Mesenteric fat pad (tissue), 1 donor: ENCODE data around the gene CITED4. TPM values are rescaled to one million over a fixed set of nuclear protein-coding genes. Genes with fewer than 3 reads are reported as not detected.

ENCODE experiments used
- DNase-seq: peaks from one replicate; pipeline ENCODE4 v3.0.0-alpha.2; 2020; ENCODE audit warnings: low spot score
- total RNA-seq: library from RNA; stranded (reverse); fragmentation: NEBNext Ultra II Directional; extraction: Animal tissue kit (Norgen Biotek cat#: 25700); gene quantifications from one replicate; pipeline ENCODE4 v1.2.1, GENCODE V29; 2021
- donor health status: DM: yes; HTN: yes; CAD: no.

Gene CITED4
- total RNA-seq, 1 donor from 2014 or later = 20.6 TPM

DNA sequence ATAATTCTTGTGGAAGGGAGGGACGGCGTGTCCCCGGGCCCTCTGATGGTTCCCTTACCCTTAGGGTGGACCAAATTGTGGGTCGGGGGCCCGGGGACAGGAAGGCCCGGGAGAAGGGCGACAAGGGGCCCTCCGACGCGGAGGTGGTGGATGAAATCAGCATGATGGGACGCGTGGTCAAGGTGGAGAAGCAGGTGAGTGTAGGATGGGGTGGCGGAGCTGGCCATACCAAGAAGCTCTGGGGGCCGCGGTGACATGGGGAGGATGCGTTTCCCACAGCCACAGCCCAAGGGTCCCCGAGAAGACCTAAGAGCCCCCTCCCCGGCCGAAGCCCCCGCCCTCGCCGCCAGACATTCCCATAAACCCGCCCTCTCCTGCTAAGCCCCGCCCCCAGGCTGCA lies 24.6 kb downstream of the CITED4 start:
- DNase-seq = no peak

DNA sequence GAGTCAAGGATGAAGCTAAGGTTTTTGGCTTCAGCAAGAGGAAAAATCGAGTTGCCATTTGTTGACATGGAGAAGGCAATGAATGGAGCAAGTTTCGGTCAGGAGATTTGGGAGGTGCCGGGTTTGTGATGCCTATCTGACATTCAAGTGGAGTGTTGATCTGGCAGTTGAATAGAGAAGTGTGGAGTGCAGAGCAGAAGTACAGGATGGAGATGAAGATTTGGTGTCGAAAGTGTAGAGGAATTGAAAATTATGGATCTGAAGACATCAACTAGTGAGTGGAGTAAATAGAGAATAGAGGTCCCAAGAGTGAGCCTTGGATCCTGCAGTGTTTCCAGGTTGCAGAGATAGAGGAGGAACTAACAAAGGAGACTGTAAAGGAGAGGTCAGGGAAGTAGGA lies 25.9 kb downstream of the CITED4 start:
- no peak for DNase-seq

DNA sequence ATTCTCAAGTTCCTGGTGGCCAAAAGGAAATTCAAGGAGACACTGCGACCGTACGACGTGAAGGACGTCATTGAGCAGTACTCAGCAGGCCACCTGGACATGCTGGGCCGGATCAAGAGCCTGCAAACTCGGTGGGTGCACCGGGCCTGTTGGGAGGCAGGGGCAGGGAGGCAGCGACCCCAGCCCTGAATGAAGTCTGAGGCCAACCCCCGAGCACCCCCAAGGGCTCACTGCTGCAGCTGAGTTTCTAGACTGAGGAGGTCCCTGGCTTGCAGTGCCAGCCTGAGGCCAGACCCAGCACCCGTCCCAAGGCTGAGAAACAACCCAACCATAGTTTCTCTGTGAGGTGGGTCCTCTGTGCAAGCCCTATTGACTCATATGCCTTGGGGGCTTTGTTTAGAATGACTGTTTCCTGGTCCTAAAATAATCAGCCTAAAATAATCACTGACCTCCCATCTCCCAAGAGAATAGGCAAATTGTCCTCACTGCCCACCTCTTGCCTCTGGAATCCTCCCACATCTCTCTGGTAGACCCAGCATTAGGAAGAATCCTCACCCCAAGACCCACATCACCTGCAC lies 27.1 kb downstream of the CITED4 start:
- DNase-seq = no peak

GRCh38 chr1:40833979-40834378 lies 28.2 kb downstream of the CITED4 start:
- DNase-seq = no peak

DNA sequence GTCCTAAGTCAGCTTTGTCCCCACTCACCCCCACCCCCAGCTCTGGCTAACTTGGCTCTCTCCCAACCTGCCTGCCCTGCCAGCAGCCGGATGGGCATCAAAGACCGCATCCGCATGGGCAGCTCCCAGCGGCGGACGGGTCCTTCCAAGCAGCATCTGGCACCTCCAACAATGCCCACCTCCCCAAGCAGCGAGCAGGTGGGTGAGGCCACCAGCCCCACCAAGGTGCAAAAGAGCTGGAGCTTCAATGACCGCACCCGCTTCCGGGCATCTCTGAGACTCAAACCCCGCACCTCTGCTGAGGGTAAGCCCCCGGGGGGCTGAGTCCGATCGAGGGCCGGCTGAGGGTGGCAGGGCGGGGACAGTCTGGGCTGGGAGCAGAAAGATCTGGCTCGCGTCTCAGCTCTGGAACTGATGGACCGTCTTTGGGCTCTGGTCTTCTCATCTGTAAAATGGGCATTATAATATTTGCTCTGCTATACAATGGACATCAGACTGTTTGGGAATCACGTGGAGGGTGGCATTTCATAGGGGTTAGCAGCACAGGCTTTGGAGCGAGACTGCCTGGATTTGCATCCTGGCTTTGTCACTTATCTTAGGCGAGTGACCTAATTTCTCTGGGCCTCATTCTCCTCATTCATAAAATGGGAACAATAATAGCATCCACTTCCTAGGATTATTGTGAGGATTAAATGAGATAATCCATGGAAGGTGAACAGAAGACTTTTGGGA lies 31.0 kb downstream of the CITED4 start:
- no peak for DNase-seq

- no peak for DNase-seq
Observed at GRCh38 chr1:40830419-40830943, 31.7 kb downstream of the CITED4 start.

GRCh38 chr1:40829631-40830245 lies 32.4 kb downstream of the CITED4 start:
- DNase-seq = no peak

GRCh38 chr1:40825996-40826395 lies 36.2 kb downstream of the CITED4 start:
- DNase-seq = no peak

GRCh38 chr1:40825435-40825788 lies 36.8 kb downstream of the CITED4 start:
- DNase-seq = no peak

- no peak for DNase-seq
Observed at GRCh38 chr1:40824591-40825434, 37.4 kb downstream of the CITED4 start.

DNA sequence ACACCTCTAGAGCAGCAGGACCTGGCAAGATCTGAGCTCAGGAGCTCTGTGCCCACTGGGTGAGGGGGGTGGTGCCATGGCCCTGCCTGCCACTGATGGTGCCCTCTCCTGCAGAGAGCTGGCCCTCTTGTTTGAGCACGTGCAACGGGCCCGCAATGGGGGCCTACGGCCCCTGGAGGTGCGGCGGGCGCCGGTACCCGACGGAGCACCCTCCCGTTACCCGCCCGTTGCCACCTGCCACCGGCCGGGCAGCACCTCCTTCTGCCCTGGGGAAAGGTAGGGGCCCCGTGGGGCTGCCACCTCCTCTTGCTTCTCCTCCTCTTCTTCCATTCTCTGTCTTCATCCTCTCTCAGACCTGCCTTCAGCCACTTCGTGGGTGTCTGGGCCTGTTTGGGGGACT lies 38.2 kb downstream of the CITED4 start:
- DNase-seq = no peak

GRCh38 chr1:40823345-40823744 lies 38.8 kb downstream of the CITED4 start:
- no peak for DNase-seq

DNA sequence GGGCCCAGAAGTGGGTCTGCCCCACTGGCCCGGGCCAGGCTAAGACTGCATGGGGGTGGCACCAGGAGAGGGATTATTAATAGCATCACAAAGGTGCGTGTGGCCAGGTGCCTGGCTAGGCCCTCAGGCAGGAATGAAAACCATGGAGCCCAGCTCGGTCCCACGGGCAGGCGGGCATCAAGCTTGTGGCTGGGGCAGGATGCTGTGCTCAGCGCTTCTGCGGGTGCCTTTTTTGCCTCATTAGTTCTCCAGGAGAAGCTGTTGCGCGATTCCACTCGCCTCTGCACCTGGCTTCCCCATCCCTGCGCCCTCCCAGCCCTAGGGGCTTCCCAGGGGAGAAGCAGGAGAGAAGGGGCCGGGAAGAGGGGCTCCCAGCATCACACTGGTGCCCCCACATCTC lies 39.3 kb downstream of the CITED4 start:
- DNase-seq = no peak

DNA sequence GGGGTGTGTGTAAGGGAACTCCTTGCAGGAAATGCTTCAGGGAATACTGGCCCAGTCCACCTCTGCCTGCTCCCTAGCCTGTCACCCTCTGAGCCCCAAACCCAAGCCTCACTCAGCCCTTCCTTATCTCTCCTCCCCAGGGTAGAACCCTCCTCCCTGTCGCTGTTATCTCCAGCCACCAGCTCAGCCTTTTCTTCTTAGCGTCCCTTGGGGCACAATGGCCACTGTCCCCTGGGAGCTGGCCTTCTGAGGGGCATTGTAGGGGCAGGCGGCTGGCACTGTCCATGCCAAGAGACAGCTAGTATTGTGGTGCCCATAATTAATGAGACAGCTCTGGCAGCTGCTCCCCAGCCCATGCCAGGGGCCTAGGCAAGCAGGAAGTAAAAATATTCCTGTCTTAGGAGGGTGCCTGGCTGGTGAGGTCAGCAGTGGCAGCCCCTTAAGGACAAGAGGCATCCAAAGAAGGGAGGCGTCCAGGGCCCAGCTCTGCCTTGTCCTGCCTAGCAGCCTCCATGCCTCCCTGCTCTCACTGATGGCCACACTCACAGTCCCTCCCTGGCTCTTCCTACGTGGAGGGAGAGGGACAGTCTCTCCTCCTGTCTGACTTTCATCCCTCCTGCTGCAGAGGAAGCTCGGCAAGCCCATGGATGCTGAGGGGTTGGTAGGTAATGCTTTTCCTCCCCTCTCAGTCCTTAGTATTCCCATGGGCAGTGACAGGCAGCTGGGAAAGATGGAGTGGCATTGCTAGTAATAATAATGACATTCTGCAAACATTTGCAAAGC lies 41.1 kb downstream of the CITED4 start:
- no peak for DNase-seq

- no peak for DNase-seq
Observed at GRCh38 chr1:40820251-40820797, 41.8 kb downstream of the CITED4 start.

- DNase-seq = no peak
Observed at GRCh38 chr1:40819101-40819500, 43.1 kb downstream of the CITED4 start.

GRCh38 chr1:40818264-40818961 lies 43.8 kb downstream of the CITED4 start:
- DNase-seq = no peak

DNA sequence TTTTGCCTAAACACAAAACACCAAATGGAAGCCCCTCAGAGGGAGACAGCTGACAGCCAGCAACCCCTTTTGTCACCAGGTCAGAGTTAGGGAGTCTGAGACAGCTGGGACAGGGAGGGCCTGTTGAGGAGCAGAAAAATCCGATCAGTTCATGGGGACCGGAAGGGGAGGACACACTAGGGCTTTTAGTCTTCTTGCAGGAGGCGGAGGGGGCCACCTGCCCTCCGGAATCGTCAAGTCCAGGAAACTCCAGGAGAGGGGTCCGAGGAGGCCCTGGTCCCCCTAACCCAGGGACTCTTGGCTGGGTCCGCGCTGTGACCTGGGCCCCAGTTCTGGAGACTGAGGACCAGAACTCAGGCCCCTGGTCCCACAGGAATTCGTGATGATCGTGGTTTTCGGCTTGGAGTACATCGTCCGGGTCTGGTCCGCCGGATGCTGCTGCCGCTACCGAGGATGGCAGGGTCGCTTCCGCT lies 44.3 kb downstream of the CITED4 start:
- DNase-seq = no peak

GRCh38 chr1:40815420-40815819 lies 46.7 kb downstream of the CITED4 start:
- DNase-seq = no peak
